Hematopoietic multipotent progenitor cell treated with erythropoietin and hydrocortisone succinate and interleukin-3 and kit ligand, for 8 days (in vitro differentiated cells): ENCODE measurements around the gene UBE2L3.

Experiments used
- DNase-seq: peaks from one replicate; pipeline ENCODE4 v3.0.0-alpha.2; 2015

Gene UBE2L3

DNA sequence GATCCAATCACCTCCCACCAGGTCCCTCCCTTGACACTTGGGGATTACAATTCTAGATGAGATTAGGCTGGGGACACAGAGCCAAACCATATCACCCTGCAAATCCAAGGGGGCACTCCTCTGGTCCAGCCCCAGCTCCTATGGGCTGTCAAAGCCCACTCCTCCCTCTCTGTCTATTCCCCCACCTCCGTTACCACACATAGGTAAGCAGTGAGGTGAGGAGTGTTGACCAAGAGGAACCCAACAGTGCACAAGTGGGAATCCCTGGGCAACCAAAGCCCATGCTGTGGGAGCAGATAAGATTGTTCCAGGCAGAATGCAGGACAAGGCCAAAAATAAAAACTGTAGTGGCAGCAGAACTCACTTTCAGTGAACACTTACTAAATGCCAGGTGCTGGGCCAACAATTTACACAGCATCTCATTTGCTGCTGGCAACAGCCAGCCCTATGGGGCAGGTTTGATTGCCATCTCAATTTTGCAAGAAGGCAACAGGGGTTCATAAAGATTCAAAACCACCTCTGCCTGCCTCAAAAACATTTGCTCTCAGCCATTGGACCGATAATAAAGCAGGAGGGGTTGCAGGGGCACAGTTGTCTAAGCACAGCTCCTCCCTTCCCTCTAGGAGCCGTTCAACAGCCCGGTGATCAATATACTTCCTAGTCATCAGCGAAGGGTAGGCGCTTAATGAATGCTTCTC lies 83.5 kb downstream of the UBE2L3 start:
- peak; percentile 42 for DNase-seq

DNA sequence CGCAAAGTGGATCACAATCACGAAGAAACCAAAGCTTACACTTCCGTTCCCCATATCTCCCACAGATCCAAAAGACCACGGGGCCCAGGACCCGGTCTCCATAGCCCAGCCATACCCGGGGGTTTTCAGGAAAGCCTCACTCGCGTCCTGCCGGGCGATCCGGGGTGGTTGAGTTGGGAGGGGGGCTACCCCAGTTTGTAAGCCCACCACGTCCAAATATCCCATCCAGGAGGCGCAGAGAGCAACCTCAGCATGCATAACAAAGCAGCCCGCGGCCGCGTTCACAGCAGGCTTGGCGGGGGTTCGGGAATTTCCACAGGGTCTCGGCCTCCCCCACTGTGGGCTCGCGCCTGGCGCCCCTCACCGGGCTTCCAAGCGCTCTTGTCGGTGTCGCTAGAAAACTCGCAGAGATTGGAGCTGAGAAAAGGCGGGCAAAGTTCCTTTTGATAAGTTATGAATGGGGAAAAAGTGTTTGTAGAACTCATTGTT lies 84.1 kb downstream of the UBE2L3 start:
- DNase-seq = no peak

DNA sequence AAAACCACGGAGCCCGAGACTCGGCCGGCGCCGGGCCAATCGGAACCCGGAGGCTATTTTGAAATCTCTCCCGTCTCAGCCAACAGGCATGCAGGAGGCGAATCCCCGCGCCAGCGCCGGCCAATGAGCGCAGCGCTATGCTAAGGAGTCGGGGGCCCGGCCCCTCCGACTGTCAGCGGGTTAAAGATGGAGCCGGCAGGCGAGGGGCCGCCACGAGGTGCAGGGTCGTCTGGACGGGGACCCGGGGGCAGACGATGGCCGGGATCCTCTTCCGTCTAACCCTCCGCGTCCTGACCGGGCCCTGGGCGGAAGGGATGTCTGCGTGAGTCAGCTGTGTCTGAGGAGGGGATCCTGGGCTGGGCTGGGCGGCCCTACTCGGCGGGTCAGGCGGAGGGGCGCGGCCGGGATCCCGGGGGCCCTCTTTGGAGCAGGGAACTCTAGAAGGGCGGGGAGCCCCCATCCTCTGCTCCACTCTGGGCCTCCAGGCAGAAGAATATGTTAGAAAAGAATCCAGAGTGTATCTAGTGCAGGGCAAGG lies 84.6 kb downstream of the UBE2L3 start:
- DNase-seq = peak; percentile 88

DNA sequence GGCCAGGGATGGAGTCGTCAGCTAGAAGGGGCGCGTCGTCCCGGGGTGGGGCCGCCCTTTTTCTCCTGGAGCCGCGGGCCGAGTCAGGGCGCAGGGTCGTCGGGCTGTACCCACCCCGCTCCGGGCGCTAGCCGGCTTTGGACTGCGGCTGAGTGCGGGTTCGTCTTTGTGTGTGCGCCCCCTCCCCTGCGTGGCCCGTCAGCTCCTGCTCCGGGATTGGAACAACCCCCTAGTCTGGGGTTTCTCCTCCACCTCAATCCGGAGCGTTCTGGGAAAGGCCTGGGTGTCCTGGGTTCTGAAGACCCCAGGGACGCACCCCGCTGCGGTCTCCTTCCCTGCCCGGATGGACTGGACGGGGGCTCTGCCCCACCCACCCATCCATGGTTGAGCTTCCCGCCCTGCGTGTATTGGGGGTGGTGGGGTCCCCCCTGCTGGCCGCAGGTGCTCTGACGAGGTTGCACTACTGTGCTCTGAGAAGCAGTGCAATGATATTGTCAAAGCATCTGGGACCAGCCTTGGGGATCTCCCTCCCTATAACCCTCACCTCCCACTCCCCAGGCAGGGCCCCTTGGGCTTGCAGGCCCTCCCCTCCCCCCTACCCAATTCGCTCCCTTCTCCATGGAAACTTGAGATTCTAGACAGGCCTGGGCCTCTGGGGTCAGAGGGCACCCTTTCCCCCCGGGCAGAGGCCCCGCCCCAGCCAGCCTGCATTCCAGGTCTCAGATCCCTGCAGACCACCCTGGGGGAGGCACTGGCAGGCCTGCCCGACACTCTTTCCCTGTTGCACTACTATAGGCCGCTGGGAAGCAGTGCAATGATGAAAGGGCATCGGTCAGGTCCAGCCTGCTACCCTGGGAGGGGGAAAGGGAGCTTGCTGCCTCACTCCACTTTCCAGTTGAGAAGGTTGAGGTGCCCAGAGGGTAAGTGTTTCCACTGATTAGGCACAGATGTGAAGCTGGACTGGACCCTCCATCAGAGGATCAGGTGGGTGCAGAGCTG lies 85.3 kb downstream of the UBE2L3 start:
- DNase-seq = no peak

DNA sequence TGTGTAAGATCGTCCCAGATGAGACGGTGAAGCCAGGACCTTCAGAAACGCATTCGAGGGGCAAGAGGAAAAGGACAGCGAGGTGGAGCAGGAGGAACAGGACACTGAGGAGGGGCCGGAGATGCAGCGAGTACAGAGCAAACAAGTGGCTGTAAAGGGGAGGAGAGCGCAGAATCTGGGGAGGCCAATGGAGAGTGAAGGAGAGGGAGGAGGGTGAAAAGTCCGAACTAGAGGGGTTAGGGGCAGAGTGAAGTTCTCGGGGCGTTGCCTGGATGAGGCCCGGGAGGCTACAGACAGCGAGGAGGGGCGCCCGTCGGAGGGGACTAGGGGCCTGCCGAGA lies 89.5 kb downstream of the UBE2L3 start:
- no peak for DNase-seq

DNA sequence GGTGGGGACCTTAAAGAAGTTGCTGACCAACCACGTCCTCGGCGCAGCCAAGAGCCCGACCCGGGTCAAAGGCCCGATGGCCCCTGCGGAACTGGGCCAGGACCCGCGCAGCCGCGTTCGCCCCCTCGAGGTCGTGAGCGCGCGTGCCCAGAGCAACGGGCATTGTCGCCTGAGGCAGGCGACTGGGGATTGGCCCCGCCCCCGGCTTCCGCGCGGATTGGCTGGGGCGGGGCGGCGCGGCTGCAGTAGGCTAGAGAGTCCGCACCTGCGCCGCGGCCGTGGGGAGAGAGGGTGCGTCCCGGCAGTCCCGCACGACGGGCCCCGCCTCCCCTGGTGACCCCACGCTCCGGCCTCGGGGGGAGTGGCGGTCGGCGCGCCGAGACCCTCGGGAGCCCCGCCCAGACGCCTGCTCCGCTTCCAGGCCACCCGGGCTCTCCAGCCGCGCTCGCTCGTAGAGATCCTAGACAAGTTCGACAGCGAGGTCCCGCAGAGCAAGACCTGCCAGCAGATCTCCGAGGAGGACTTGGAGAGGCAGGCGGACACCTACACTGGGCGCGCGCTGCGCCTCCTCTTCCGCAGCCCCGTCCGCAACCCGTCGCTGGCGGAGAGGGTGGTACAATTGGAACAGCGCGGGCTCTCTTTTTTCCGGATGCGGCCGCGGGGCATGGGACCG lies 90.0 kb downstream of the UBE2L3 start:
- DNase-seq = peak; percentile 84

DNA sequence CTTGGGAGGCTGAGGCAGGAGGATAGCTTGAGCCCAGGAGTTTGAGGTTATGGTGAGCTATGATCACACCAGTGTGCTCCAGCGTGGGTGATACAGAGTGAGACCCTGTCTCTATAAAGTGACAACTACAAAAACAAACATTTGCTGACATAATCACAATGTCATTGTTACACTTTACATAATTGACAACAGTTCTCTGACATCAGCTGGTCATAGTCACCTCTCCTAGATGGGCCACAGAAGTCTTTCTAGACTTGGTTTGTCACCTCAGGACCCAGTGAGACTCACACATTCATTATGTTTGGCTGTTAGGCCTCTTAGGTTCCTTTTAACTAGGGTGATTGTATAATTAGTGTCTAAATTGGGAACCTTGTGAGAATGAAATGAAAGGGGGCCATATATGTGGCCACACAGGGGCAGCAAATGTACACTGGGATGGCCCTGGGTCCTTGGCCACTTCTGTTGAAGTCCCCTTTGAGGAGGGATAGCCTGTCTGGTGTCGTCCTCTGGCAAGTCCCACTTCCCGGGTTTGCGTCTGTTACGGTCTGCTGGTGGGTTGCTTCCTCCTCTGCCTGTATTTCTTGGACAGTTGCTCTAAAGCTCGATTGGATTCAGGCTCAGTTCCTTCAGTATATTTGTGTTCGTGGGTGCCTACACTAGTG lies 92.5 kb downstream of the UBE2L3 start:
- DNase-seq = no peak

DNA sequence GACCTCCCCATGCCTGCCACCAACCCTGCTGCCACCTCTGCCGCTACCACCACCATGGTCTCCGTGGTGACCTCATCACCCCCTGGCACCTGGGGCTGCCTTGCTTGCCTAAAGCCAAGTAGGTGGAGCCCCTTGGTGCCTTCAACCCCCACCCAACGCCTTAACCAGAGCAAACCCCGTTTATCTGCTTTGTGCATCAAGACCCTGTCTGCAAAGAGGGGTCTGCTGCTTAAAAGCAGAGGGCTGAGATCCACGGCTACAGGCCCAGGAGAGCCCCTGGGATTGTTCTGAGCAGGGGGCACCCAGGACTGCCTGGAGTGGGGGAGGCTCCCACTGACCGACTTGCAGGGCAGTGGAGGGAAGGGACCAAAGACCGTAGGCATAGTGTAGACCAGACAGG lies 93.4 kb downstream of the UBE2L3 start:
- DNase-seq = no peak

DNA sequence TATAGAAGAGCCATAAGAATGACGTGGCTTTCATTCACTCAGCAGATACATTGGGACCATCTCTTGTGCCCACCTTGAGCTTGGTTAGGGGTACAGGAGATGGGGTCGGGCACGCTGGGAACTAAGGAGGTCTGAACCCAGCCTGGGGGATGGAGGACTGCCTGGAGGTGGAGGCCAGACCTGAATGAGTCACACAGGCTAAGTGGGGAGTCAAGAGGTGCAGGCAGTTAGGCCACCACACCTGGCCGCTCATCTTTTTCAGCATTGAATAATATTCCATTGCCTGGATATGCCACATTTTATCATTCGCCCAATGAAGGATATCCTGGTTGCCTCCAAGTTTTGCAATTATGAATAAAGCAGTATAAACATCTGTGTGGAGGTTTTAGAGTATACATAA lies 94.5 kb downstream of the UBE2L3 start:
- DNase-seq = no peak

DNA sequence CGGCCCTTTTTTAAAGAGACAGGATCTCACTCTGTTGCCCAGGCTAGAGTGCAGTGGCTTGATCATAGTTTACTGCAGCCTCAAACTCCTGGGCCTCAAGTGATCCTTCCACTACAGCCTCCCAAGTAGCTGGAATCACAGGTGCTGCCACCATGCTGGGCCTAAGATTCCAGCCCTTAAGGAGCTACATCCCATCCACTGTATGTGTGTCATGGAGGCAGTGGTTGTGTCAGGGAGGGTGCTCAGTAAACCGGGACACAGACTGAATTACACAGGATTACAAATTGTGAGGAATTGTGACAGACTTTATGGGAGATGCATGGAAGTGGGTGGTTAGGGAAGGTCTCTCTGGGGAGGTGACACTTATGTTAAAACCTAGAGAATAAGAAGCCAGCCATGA lies 96.2 kb downstream of the UBE2L3 start:
- no peak for DNase-seq

DNA sequence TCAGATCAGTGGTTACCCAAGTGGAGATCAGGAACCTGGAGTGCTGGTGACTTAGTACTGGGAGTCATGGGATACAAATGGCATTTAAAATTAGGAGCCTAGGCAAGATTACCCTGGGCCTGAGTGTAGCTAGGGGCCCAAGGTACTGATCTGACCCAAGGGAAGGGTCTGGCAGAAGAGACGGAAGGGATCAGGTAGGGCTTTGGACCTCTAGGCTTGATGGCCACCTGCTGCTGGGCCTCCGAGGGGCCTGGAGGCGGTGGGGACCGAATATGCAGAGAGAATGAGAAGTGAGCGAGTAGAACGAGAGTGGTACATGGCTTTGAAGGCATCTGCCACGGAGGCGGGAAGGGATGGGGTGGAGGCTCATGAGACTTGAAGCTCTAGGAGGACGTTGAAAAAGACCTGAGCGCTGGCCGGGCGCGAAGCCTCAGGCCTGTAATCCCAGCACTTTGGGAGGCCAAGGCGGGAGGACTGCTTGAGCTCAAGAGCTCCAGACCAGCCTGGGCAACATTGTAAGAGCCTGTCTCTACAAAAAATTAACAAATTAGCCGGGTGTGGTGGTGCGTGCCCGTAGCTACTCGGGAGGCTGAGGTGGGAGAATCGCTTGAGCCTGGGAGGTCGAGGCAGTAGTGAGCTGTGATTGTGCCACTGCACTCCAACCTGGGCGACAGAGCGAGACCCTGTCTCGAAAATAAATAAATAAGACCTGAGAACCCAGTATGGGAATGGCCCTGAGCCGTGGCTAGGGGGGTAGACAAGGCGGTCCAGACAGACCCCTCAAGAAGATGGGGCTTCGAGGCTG lies 97.7 kb downstream of the UBE2L3 start:
- no peak for DNase-seq

DNA sequence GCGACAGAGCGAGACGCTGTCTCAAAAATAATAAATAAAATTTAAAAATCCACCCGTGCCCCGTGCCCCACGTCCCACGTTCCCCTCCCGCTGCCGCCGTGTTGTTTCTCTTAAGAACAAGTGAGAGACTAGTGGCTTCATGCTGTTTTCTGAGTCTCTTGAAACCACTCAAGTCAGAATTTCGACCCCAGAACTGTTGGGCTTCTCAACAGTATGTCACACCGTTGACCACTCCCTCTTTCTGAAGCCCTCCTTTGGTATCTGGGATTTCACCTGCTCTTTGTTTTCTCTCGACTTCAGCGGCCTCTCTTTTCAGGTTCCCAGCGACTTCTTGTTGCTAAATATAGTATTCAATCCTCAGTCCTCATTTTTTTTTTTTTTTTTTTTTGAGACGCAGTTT lies 99.3 kb downstream of the UBE2L3 start:
- no peak for DNase-seq

DNA sequence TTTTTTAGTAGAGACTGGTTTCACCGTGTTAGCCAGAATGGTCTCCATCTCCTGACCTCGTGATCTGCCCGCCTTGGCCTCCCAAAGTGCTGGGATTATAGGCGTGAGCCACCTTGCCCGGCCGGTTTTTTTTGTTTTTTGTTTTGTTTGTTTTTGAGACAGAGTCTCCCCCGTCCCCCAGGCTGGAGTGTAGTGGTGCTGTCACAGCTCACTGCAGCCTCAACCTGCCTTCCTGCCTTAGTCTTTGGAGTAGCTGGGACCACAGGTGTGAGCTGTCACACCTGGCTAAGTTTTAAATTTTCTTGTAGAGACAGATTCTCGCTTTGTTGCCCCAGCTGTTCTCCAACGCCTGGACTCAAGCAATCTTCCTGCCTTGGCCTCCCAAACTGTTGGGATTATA lies 101.5 kb downstream of the UBE2L3 start:
- no peak for DNase-seq

DNA sequence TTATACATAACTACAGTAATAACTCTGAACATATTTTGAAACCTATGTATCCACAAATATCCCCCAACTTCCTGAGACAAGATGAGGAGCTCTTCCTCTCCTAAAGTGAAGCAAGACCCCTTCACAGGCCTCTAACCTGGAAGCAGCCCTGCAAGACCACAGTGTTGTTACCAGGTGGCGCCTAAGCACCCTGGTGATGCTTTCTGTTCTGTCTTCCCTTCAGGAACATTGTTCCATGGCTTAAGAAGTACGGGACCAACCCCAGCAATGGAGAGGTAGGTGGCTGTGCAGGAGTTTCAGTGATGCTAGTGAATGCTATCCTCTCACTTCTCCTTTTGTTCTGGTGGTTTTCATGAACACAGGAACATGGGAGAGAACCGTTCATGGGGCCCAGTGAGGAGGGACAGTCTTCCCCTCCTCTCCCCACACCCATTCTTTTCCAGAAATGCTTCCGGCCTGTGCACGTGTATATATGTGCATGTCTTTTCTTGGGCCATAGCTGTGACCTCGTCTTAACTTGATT lies 104.7 kb downstream of the UBE2L3 start:
- DNase-seq = no peak
